BJ (cell line): ENCODE results near the gene DCUN1D3. TPM values are rescaled to one million over a fixed set of nuclear protein-coding genes. Genes with fewer than 3 reads are reported as not detected.

Source experiments
- CTCF ChIA-PET: fragments of 350-600 bp; formaldehyde crosslinking; extraction: SDS; loops from one replicate; lab custom pipeline; 2021; ENCODE audit warnings: antibody characterized with exemption, inconsistent platforms; lab: Yijun Ruan, JAX
- POLR2A ChIA-PET: fragments of 300-600 bp; sonication (Branson Sonifier 250); formaldehyde crosslinking; extraction: SDS; loops from one replicate; lab custom pipeline; 2021; ENCODE audit warnings: antibody characterized with exemption; lab: Charles Lee
- DNase-seq: peaks from one replicate; pipeline ENCODE4 v3.0.0-alpha.2; 2011; ENCODE audit warnings: low read depth
- H3K27me3 ChIP-seq: 2 replicates; pipeline ENCODE4 v1.6.0; 2011; ENCODE audit warnings: low read length; ENCODE audit not compliant: control insufficient read depth, insufficient read depth
- H3K36me3 ChIP-seq: 2 replicates; pipeline ENCODE4 v1.5.1; 2011; ENCODE audit warnings: low read length; ENCODE audit not compliant: control insufficient read depth, insufficient read depth
- H3K4me3 ChIP-seq: 2 replicates; pipeline ENCODE4 v1.5.1; 2011; ENCODE audit warnings: low read depth, mild to moderate bottlenecking, control low read depth, low read length
- polyA plus RNA-seq: library from polyadenylated mRNA; depleted of rRNA; stranded (reverse); fragments of >200 nt; gene quantifications from 2 replicates; pipeline ENCODE4 v1.2.3, GENCODE V29; 2011
- TF ChIP-seq, protein P1 (sequence below): IDR thresholded peaks from 2 replicates; pipeline ENCODE4 v1.5.1; 2011; ENCODE audit warnings: low read depth, mild to moderate bottlenecking, control low read depth, inconsistent platforms, low read length, moderate library complexity; ENCODE audit not compliant: insufficient read depth

DCUN1D3 gene
- polyA plus RNA-seq, 1 experiment: 10.9 TPM

DNA sequence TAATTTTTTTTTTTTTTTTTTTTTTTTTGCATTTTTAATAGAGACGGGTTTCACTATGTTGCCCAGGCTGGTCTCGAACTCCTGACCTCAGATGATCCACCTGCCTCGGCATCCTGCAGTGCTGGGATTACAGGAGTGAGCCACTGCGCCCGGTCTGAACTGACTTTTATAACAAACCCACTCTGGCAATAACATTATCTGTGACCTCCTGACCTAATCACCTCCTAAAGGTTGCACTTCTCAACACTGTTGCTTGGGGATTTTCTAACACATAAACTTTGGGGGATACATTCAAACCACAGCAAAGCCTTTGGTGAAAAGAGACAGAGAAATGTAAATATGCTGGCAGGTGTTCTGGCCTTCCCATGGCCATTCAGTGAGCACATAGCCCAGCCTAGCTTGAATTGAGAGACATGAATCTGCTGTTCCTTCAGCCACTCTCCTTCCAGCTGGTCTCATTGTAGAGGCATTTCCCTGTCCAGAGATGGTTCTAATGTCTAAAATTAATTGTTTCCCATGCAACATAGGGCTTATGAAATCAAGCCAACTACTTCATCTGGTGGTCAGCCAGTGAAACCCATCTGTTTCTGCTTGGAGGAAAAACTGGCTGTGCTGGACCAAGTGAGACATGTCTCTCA is 28.7 kb upstream of the DCUN1D3 start:
- TF ChIP-seq, protein P1, sequence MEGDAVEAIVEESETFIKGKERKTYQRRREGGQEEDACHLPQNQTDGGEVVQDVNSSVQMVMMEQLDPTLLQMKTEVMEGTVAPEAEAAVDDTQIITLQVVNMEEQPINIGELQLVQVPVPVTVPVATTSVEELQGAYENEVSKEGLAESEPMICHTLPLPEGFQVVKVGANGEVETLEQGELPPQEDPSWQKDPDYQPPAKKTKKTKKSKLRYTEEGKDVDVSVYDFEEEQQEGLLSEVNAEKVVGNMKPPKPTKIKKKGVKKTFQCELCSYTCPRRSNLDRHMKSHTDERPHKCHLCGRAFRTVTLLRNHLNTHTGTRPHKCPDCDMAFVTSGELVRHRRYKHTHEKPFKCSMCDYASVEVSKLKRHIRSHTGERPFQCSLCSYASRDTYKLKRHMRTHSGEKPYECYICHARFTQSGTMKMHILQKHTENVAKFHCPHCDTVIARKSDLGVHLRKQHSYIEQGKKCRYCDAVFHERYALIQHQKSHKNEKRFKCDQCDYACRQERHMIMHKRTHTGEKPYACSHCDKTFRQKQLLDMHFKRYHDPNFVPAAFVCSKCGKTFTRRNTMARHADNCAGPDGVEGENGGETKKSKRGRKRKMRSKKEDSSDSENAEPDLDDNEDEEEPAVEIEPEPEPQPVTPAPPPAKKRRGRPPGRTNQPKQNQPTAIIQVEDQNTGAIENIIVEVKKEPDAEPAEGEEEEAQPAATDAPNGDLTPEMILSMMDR: 0 out of 2 replicates have a peak, but pooled peaks have one; percentile 7
- peaks cover 2% of the 10 kb centered on the region; the same call in 1 of the 2 replicates for H3K36me3 ChIP-seq
- H3K4me3 ChIP-seq: no peak overlapping the region
- no peaks in the 10 kb centered on the region for H3K27me3 ChIP-seq
- ChIA-PET CTCF (no interaction called here), POLR2A (no interaction called here)
- no peak for DNase-seq

DNA sequence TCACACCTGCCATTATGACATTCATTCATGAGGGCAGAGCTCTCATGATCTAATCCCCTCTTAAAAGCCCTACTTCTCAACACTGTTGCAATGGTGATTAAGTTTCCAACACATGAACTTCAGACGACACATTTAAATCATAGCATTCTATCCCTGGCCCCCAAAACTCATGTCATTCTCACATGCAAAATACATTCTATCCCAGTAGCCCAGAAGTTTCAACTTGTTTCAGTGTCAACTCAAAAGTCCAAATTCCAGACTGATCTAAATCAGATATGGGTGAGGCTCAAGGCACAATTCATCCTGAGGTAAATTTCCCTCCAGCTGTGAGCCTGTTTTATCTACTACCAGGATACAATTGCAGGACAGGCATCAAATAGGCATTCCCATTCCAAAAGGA is 25.6 kb upstream of the DCUN1D3 start:
- no peak for DNase-seq
- no peaks in the 10 kb centered on the region for H3K27me3 ChIP-seq
- TF ChIP-seq, protein P1: no peak
- ChIA-PET CTCF (no interaction called here), POLR2A (no interaction called here)
- no peak overlapping the region for H3K4me3 ChIP-seq
- H3K36me3 ChIP-seq: peaks cover 2% of the 10 kb centered on the region; the same call in 1 of the 2 replicates

DNA sequence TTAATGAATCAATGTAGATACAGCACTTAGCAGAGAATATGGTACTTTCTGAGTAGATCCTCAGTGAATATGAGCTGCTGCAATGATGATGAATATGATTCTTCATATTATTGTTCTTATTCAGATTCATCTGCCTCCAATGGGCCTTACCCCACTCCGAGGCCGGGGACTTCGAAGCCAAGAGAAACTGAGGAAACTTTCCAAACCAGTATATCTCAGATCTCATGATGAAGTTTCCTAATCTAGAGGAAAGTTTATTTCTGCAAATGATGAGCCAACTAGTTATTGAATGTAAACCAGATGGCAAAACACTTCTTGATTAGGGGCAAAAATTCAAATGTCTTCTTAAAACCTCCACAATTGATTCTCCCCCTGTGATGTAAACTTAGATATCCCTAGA is 23.7 kb upstream of the DCUN1D3 start:
- DNase-seq: no peak
- H3K4me3 ChIP-seq: no peak overlapping the region
- ChIA-PET POLR2A (no interaction called here), CTCF (no interaction called here)
- TF ChIP-seq, protein P1: no peak
- peaks cover 2% of the 10 kb centered on the region; the same call in 1 of the 2 replicates for H3K36me3 ChIP-seq
- no peaks in the 10 kb centered on the region for H3K27me3 ChIP-seq

DNA sequence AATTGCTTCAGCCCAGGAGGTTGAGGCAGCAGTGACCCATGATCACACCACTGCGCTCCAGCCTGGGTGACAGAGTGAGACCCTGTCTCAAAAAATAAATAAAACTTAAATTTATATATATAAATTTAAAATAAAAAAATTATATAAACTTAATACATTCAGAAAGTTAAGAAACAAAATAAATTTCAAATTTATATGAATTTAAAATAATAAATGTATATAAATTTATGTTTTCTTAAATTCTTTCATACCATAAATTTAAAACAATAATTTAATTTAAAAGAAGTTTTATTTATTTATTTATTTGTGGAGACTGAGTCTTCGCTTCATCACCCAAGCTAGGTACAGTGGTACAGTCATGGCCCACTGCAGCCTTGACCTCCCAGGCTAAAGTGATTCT is 20.6 kb upstream of the DCUN1D3 start:
- Histone ChIP-seq H3K36me3 (peaks cover 2% of the 10 kb centered on the region), H3K27me3 (no peaks in the 10 kb centered on the region), H3K4me3 (no peak overlapping the region)
- TF ChIP-seq, protein P1: no peak
- no peak for DNase-seq
- CTCF ChIA-PET: interaction anchor here (0.7 kb wide), 1 partner anchor 11 kb away, joined by 3 read pairs; no protein-coding TSS in a partner anchor
- POLR2A ChIA-PET: interaction anchor here (0.6 kb wide), 1 partner anchor 177 kb away, joined by 3 read pairs; no protein-coding TSS in a partner anchor

DNA sequence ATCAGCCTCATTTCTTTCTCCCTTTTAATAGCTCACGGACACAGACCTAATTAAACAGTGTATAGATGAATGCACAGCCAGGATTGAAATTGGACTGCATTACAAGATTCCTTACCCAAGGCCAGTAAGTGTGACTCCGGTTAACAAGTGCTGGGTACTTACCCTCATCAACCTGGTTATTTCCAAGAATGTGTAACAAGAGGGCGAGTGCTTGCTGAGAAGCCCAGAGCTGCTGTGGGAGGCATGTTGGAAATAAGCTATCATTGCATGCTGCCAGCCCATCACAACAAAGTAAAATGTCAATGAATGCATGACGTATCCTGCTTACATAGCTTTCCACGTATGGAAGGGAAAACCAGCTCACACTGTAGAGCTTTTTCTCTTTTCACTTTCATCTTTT is 19.9 kb upstream of the DCUN1D3 start:
- Histone ChIP-seq H3K36me3 (peaks cover 2% of the 10 kb centered on the region; the same call in 1 of the 2 replicates), H3K27me3 (no peaks in the 10 kb centered on the region), H3K4me3 (no peak overlapping the region)
- ChIA-PET CTCF (no interaction called here), POLR2A (interaction anchor here (1.1 kb wide), 1 partner anchor 9 kb away, joined by 4 read pairs; no protein-coding TSS in a partner anchor)
- TF ChIP-seq, protein P1: no peak
- no peak for DNase-seq
